ENCODE measurements around the gene SRP68.

The SRP68 gene

DNA sequence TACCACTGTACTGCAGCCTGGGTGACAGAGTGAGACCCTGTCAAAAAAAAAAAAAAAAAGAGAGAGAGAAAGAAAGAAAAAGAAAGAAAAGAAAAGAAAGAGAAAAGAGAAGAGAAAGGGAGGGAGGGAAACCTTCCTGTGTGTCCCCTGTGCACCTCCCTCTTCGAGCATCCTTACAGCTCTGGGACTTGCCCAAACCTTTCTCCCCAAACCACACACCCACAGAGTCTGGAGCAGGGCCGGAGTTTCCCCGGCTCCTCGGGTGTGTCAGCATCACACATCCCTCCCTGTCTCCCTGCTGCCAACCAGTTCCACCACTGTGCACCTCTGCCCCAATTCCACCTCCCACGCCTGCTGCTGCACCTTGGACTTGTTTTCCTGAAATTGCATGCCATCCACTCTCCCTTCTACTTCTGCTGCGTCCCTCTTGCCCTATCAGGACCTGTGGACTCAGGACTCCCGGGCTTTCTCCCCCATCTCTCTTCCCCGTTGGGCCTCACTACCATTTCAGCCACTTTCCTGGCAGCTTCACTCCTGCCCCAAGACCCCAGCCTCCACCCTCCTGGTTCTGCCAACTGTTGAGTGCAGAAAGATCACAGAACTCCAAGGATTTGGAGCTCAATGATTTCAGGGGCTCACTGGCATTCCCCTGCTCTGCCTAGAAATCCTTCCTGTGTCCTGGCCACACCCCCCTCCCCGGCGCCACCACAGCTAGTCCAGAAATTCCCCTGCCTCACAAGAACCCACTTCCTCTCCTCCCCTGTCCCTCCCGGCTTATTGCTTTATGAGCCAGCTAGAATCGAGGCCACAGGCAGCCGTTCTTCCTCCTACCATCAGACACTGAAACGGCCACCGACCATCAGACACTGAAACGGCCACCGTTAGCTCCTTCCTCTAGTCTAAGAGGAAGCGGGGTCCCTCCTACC is 75.4 kb downstream of the SRP68 start:
- no peak for DNase-seq

DNA sequence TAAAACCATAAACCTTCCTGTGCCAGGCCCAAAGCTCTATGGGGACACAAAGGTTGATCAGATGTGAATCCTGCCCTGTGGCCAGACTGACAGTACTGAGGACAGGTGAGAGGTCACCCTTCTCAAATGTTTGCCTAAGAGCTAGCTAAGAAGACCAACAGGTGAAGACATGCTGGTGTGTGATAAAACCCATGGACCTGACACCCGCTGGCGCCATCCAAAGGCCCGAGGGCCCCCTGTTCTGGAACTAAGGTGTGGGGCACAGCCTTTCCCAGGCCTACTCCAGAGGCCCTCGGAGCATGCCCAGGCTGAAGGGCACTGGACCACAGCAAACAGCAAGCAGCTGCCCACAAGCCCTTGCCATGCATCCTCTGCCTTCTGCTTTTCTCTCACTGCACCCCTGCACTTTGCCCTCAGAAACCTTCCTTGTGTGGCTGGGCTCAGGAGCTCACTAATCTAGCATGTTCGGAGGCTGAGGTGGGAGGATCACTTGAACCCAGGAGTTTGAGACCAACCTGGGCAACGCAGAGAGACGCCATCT is 76.9 kb downstream of the SRP68 start:
- no peak for DNase-seq

DNA sequence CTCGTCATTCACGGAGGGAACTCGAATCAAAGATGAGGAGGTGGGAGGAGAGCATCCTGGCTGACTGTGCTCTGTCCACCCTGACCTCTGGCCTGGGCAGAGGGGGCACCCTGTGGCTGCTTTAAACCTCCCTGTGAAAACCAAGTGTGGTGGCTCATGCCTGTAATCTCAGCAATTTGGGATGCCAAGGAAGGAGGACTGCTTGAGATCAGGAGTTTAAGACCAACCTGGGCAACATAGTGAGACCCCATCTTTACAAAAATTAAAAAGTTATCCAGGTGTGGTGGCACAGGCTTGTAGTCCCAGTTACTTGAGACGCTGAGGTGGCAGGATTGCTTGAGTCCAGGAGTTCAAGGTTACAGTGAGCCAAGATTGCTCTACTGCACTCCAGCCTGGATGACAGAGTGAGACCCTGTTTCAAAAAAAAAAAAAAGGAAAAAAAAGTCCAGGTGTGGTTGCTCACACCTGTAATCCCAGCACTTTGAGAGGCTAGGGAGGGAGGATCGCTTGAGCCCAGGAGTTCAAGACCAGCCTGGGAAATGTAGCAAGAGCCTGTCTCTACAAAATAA is 77.4 kb downstream of the SRP68 start:
- DNase-seq: no peak

DNA sequence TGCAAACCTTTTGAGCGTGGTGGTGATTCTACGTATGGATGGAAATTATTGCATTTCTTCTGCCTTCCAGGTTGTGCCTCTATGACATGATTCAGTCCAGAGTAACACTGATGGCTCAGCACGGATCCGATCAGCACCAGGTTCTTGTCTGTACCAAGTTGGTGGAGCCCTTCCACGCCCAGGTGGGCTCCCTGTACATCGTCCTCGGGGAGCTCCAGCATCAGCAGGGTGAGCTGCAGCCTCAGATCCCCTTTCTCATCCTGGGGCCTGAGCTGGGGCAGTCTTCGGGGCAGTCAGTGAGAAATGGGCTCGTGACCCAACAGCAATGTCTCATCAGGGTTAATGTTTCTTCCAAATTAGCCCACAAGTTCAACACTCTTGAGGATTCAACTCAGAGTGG is 80.9 kb downstream of the SRP68 start:
- DNase-seq: no peak
